SK-N-MC (cell line): ENCODE results near the gene DPH3.

Experiments used
- EZH2 ChIP-seq: fragments of 200-600 bp; sonication (generic); IDR thresholded peaks from one replicate; pipeline ENCODE4 v1.6.1; 2017; ENCODE audit warnings: antibody characterized with exemption
- FOXP2 ChIP-seq: optimal IDR thresholded peaks from 2 replicates; pipeline ENCODE3; 2011; ENCODE audit warnings: mild to moderate bottlenecking, moderate library complexity; ENCODE audit not compliant: insufficient read depth; ENCODE audit errors: extremely low read length, control extremely low read depth
- POLR2AphosphoS5 ChIP-seq: IDR thresholded peaks from 2 replicates; pipeline ENCODE4 v1.6.1; 2012; ENCODE audit warnings: mild to moderate bottlenecking, low read depth, low read length, borderline replicate concordance

GRCh38 chr3:16234281-16234680 lies 30.5 kb downstream of the DPH3 start:
- TF ChIP-seq POLR2AphosphoS5 (no peak), EZH2 (no peak), FOXP2 (no peak)
